Activated CD4-positive, alpha-beta T cell treated with anti-CD3 and anti-CD28 coated beads, Interleukin-10, Interleukin-2, amounts not matched to agents 100 ng/mL and 50 ng/mL, durations not matched to agents 16 hours and 8 hours (primary cell): ENCODE results near the gene THSD7B.
"Not testable (repeated sequence)": the region's sequence is repeated elsewhere in the genome, so short reads cannot be mapped to it uniquely, and the experiment has no call there.

ENCODE experiments used
- DNase-seq: peaks from one replicate; pipeline ENCODE4 v3.0.0-alpha.2; 2020

THSD7B gene

GRCh38 chr2:137587834-137588233, 822.5 kb downstream of the THSD7B start:
- not testable (repeated sequence) for DNase-seq

DNA sequence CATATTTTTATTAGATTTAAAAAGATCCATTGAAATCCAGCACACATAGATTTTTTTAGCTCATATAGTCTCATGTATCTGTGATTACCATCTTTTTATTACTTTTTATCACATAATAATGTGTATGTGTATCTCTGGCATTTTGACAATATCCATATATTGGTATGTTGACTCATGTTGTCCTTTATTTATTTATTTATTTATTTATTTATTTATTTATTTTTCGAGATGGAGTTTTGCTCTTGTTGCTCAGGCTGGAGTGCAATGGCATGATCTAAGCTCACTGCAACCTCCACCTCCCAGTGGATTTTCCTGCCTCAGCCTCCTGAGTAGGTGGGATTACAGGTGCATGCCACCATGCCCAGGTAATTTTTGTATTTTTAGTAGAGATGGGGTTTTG, 823.2 kb downstream of the THSD7B start:
- DNase-seq = not testable (repeated sequence)

GRCh38 chr2:137590102-137590501, 824.8 kb downstream of the THSD7B start:
- DNase-seq = no peak

DNA sequence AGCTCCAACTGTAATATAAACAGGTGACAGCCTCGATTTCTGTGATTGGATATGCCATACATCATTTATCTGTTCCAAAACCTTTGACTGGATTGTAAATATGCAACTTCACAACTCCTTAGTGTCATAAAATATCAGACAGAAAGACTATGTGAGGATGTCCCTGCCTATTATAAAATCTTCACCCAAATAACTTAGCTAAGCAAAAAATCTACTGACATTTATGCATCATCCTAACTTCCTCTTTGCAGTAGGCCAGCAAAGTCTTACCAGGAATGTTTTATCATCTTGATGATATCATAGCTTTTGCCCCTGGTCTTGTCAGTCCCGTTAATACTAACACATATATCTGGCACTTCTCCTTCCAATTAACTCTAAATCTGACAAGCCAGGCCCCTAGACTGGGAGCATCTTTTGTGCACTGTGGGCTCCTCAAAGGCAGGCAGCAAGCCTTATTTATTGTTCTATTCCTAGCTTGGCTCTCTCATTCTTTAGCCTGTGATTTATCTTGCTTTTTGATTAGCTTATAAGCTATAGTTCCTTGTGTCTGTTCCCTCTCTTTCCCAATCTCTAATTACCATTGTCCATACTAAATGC, 842.5 kb downstream of the THSD7B start:
- DNase-seq = no peak

DNA sequence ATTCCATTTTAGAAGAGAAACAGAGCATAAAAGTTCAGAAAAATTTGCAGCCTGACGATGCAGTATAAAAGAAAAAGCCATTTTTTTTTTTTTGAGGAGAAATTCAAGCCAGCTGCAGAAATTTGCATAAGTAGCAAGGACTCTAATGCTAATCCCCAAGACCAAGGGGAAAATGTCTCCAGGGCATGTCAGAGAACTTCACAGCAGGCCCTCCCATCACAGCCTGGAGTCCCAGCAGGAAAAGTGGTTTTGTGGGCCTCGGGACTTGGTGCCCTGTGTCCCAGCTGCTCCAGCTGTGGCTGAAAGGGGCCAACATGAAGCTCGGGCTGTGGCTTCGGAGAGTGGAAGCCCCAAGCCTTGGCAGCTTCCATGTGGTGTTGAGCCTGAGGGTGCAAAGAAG, 873.6 kb downstream of the THSD7B start:
- DNase-seq = no peak

GRCh38 chr2:137644731-137645130, 879.4 kb downstream of the THSD7B start:
- no peak for DNase-seq

GRCh38 chr2:137654046-137654445, 888.7 kb downstream of the THSD7B start:
- DNase-seq = no peak

- DNase-seq = no peak
Observed at GRCh38 chr2:137655814-137656213, 890.5 kb downstream of the THSD7B start.

GRCh38 chr2:137658433-137658832, 893.1 kb downstream of the THSD7B start:
- no peak for DNase-seq

- DNase-seq = no peak
Observed at GRCh38 chr2:137659616-137660015, 894.3 kb downstream of the THSD7B start.

GRCh38 chr2:137670111-137670510, 904.8 kb downstream of the THSD7B start:
- DNase-seq = no peak

DNA sequence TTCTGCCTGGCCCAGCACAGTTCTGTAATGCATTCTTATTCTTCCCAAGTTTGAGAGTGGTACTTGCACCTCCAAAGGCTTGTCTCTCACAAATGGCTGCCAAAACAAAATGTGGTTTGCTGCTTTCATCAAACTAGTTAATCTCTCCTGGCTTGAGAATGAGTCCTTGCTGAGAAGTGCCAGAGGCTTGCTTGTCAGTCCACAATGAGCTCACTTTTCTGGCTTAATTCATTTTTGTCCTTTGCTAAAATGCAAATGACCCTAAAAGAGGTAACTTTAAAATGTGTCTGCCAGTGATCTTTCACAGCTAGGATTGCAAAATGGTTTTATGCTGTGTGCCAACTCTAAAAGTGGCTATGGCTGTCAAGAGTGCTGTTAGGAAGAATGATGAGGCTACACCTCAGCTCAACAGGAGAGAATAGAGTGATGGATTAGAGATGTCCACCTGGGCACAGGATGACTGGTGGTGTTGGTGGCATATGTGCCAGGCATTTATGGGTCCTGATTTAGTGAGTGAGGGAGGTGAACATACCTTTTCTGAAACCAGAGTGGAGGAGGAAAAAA, 907.7 kb downstream of the THSD7B start:
- no peak for DNase-seq

DNA sequence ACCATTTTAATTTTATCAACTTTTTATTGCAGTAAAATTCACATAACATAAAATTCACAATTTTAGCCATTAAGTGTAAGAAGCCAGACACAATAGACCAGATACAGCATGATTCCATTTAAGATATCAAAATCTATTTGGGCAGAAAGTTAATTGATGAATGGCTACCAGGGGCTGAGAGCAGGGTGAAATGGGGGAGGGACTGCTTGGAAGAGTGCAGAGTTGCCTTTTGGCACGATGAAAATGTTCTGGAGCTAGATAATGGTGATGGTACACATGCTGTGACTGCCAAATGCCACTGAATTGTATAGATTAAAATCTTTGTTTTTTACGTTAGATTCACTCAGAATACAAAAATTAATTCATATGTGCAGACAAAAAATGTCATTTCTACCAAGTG, 909.6 kb downstream of the THSD7B start:
- no peak for DNase-seq

DNA sequence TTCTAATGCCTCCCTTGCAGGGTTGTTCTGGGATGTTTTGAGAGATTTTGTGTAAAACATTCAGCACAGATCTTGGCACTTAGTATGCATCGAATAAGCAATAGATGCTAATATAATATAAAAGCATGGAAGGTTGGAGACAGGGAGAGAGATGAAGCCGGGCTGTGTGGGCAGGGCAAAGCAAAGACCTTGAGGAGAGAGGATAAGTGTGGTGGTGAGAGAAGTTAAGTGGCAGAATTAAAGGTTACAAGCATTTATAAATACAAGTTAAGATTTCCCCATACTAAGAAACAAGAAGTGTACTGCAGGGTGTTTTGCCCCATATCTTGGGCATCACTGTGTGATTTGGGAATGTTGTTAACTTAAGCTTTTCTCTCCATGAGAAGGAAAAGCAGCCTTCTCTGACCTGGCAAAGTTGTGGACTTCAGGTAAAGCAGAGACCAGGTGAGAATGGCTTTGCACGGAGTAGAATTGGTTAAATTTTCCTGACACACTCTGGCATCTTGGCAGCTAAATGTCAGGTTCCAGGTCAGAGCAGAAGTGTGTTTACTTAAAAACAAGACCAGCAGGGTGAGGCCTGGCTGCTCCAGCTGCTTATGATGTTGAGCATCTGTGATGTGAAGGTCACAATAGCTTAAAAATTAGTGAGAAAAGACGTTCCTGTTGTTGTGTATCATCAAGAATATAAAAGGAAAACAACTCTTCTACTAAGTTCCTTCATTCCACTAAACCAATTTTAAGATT, 910.4 kb downstream of the THSD7B start:
- DNase-seq = no peak

GRCh38 chr2:137676346-137676745, 911.0 kb downstream of the THSD7B start:
- no peak for DNase-seq

DNA sequence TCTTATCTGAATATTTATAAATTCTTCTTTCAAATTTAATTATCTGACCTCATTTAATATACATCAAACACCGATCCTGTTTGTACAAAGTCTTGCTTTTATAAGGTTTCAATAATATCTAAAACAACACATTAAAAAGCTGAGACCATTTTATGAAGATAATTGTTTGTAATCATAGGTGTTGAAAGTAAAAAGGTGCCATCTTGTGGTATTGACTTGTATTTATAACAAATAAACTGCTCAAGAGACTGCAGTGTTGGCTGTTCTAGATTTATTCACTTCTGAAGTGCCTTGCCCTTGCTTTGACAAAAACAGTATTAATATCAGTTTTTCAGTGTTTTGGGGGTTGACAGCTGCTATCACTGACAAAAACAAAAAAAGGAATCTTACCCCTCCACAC, 912.1 kb downstream of the THSD7B start:
- DNase-seq = no peak

- DNase-seq = no peak
Observed at GRCh38 chr2:137689549-137689948, 924.2 kb downstream of the THSD7B start.

DNA sequence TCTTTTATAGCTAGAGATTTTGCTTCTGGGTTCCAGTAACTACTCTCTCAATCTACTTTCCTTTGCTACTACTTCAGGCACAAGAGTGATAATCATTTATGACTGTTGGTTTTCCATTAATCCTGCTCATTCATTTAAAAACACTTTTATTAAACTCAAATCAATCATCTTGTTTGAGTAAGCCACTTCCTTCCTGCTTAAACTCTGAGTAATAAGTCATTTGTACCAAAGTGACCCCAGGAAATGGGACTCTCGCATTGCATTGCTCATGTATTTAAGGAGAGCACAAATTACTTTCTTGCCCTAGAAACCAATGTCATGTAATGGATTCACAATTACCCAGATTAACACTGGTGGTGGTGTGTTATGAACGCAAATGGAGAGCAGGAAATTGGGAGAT, 928.2 kb downstream of the THSD7B start:
- peak; percentile 1 for DNase-seq

GRCh38 chr2:137696916-137697315, 931.6 kb downstream of the THSD7B start:
- no peak for DNase-seq

GRCh38 chr2:137700250-137700649, 934.9 kb downstream of the THSD7B start:
- not testable (repeated sequence) for DNase-seq

GRCh38 chr2:137700681-137701080, 935.3 kb downstream of the THSD7B start:
- no peak for DNase-seq

DNA sequence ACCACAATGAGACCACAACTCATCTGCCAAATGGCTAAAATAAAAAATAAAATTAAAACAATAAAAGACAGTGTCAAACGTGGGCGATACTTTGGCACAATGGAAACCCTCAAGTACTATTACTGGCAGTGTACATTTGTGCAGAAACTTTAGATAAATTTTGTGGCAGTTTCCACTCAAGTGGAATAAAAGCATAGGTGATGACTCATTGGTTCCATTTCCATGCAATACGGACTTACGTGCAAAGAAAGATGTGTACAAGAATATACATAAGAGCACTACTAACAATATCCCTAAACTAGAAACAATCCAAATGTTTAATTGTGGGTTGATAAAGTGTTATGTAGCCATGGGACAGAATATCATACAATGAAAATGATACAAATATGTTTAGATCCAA, 940.0 kb downstream of the THSD7B start:
- DNase-seq = no peak

DNA sequence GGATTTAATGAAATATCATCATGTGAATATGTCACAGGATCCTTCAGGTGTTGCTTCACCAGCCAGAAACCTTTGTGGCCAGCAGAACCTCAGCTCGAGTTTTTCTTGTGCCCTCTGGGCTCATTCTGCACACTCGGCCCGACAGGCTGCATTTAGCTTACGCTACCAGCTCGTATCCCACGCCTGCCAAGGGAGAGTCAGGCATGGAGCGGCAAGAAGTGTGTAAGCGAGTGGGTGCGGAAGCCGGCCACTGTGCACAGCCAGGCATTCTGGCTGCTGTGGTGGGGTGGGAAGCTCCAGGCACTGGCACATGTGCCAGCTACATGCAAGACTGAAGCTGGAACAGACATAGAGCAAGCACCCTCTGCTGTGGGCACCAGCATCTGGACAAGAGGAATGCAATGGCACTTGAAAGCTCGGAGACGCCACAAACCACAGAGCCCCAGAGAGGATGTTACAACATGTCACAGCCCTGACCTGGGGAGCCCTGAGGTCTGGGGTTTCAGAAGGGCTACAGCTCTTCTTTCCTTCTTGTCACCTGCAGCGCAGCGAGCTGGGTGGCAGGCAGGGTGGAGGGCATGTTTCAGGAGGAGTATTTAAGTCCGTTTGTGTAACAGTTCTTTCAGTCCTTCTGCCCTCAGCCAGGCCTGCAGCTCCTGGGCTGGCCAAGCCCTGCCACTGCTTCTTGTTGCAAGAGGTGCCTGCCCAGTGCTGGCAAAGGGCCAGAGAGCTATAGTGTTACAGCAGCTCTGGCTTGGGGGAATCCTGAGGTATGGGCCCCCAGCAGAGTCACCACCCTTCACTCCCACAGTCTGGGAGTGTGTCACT, 941.7 kb downstream of the THSD7B start:
- no peak for DNase-seq

GRCh38 chr2:137708311-137708710, 943.0 kb downstream of the THSD7B start:
- no peak for DNase-seq
